ENCODE results near the gene MLLT11. TPM values are rescaled to one million over a fixed set of nuclear protein-coding genes. Genes with fewer than 3 reads are reported as not detected.

The MLLT11 gene
- total and polyA plus RNA-seq, 2 of the 4 experiments (the other 2 are of a cell fraction): 3.6 to 17.5 TPM

DNA sequence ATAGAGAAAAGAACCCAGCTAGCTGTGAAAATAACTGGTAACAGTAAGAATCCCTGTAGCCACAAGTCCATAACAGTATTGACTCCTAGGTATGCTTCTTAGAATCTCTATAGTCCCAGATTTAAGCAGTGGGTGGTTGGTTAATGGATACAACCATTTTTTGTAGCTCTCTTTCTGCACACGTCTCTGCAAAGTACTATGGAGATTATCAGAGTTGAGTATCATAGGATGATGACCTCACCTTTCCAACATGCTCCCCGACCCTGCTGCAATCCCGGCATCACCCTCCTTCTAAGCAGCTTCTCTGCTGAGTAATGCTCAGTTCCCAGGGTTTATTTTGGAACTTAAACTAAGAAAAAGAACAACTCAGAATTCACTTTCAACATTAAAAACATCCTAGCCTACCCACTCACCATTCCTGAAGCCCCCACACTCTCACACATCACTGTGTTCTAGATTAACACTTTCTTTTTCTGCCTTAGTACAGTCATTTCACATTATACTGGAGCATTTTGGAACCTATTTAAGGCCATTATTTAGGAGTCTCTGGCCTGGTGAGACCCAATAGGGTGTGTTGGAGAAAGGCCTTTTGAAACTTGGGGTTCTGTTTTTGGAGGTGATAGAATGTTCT, 2.7 kb downstream of the MLLT11 start:
- Histone ChIP-seq H4K5ac (ENCODE audit: low read depth, low read length) (peak overlapping the region; percentile 73), H2AK9ac (replicated peaks; ENCODE audit: low read depth, low read length, poor library complexity) (no peak overlapping the region), H3K4me2 (ENCODE audit: low read depth, low read length) (peak overlapping the region; percentile 87), H3K4ac (ENCODE audit: low read depth, low read length) (peak overlapping the region; percentile 74; the same call in 1 of the 2 replicates), H3K14ac (replicated peaks; ENCODE audit: low read depth, low read length) (peak overlapping the region; percentile 74; the same call in 1 of the 2 replicates), H4K20me1 (ENCODE audit: insufficient read depth, low read length) (peaks cover 12% of the 10 kb centered on the region), H3K9me1 (ENCODE audit: insufficient read depth, low read length) (peaks cover 3% of the 10 kb centered on the region), H2BK15ac (ENCODE audit: low read depth, low read length) (no peak overlapping the region), H4K91ac (ENCODE audit: insufficient read depth, low read depth, low read length) (0 out of 2 replicates have a peak overlapping the region, but pooled peaks have one; percentile 20), H2BK20ac (ENCODE audit: low read depth, low read length) (no peak overlapping the region; the same call in 1 of the 2 replicates), H3K4me1 (ENCODE audit: control insufficient read depth, insufficient read depth, low read length) (peaks cover 8% of the 10 kb centered on the region; the same call in 1 of the 2 replicates), H4K8ac (ENCODE audit: low read depth in 2 of 2, low read length in 2 of 2) (peak overlapping the region in 1 of 2 experiments; percentile 80; a peak in 2 of 4 replicates), H3K56ac (ENCODE audit: extremely low read depth, insufficient read depth, low read length) (no peak overlapping the region), H2AK5ac (ENCODE audit: low read depth, low read length) (no peak overlapping the region), H3K18ac (ENCODE audit: low read depth, low read length) (peak overlapping the region; percentile 91), H3K27me3 (ENCODE audit: control insufficient read depth, insufficient read depth, low read length) (no peaks in the 10 kb centered on the region), H3K9ac (ENCODE audit: low read depth, low read length) (peak overlapping the region; percentile 37; the same call in 1 of the 2 replicates), H3K79me1 (ENCODE audit: low read depth in 1 of 2, low read length in 2 of 2) (peaks cover 18 to 56% of the 10 kb centered on the region in 2 experiments), H3K23ac (ENCODE audit: low read depth, low read length) (peak overlapping the region; percentile 69; the same call in 1 of the 2 replicates), H3K4me3 (ENCODE audit: insufficient read depth, low read depth, low read length) (peak overlapping the region; percentile 24; the same call in 1 of the 2 replicates), H2BK120ac (ENCODE audit: low read depth, low read length) (0 out of 2 replicates have a peak overlapping the region, but pooled peaks have one; percentile 28), H2AFZ (replicated peaks; ENCODE audit: low read length, poor library complexity) (no peak overlapping the region), H3K9me3 (ENCODE audit: control insufficient read depth, insufficient read depth, low read length) (no peaks in the 10 kb centered on the region), H2BK5ac (ENCODE audit: low read depth, low read length, poor library complexity, severe bottlenecking) (peak overlapping the region; percentile 89), H3K36me3 (ENCODE audit: control insufficient read depth, insufficient read depth, low read length) (peaks cover 6% of the 10 kb centered on the region; the same call in 1 of the 2 replicates), H3K27ac (ENCODE audit: insufficient read depth, low read length) (peak overlapping the region; percentile 17; the same call in 1 of the 2 replicates)
- ATAC-seq (ENCODE audit: low read depth): peak; percentile 33
- intact Hi-C loops (cut with micrococcal nuclease): loop anchor here (5.0 kb wide), 1 partner anchor 56 kb away; the partner anchor contains the start of genes MINDY1 and PRUNE1
- BruUV-seq (replicated peaks): no TSS peak
- in situ Hi-C loops (cut with MboI; ENCODE audit: low sequenced_read_pairs): no loop called here
- TF ChIP-seq FOS (IDR thresholded peaks at IDR 0.05; ENCODE audit: low read depth, low read length) (no peak), MAFK (IDR thresholded peaks at IDR 0.05; ENCODE audit: low read depth, low read length) (peak; percentile 27; the same call in 1 of the 2 replicates), MAZ (IDR thresholded peaks at IDR 0.05; ENCODE audit: borderline replicate concordance, low read depth, low read length) (peak; percentile 46; the same call in 1 of the 2 replicates), BHLHE40 (IDR thresholded peaks at IDR 0.05; ENCODE audit: low read depth, low read length) (peak; percentile 9; the same call in 1 of the 2 replicates), NFE2L2 (IDR thresholded peaks at IDR 0.05; ENCODE audit: low read depth, low read length) (peak; percentile 76), CEBPB (IDR thresholded peaks at IDR 0.05; ENCODE audit: low read depth, low read length) (peak; percentile 89)
- ChIA-PET CTCF (no interaction called here), POLR2A (ENCODE audit: unreplicated experiment) (interaction anchor here (1.0 kb wide), 1 partner anchor 11 kb away, joined by 3 read pairs; no protein-coding TSS in a partner anchor)
- WGBS, 2 experiments (ENCODE audit: extremely low coverage in 2 of 2, insufficient read length in 1 of 2): no CpG with 5 or more reads among the region's 3 CpGs
- peak; percentile 94 for DNase-seq
- dilution Hi-C loops (cut with HindIII; ENCODE audit: low sequenced_read_pairs, unreplicated experiment): no loop called here

Measured in IMR-90 (cell line).